ENCODE data around the gene KLHL25.

KLHL25 gene

GRCh38 chr15:85795337-85796305 is 896 bp upstream of the KLHL25 start:
- ATAC-seq (ENCODE audit: insufficient read depth, low read depth), result no peak
- DNase-seq, result no peak
- H3K27ac ChIP-seq (ENCODE audit: low read length), result no peak overlapping the region

GRCh38 chr15:85793641-85794597 is 806 bp downstream of the KLHL25 start:
- no peaks in the 10 kb centered on the region for H3K27me3 ChIP-seq (ENCODE audit: insufficient read depth, low read length, poor library complexity)
- no peaks in the 10 kb centered on the region for H3K36me3 ChIP-seq (ENCODE audit: insufficient read depth, low read length)
- no peak for TF ChIP-seq EZH2 (IDR thresholded peaks at IDR 0.05; ENCODE audit: borderline replicate concordance, low read depth, low read length, severe bottlenecking)
- TF ChIP-seq CTCF (IDR thresholded peaks at IDR 0.05; ENCODE audit: borderline replicate concordance, extremely low read depth, low read length, poor library complexity, severe bottlenecking), result no peak
- peak overlapping the region; percentile 81 for H3K9ac ChIP-seq (ENCODE audit: low read depth, low read length)
- H3K4me2 ChIP-seq (ENCODE audit: insufficient read depth, low read length), result peak overlapping the region; percentile 99
- peaks cover 40% of the 10 kb centered on the region for H3K79me2 ChIP-seq (ENCODE audit: insufficient read depth, low read length)
- H4K20me1 ChIP-seq (ENCODE audit: insufficient read depth, low read length), result peaks cover 26% of the 10 kb centered on the region
- H3K4me3 ChIP-seq (ENCODE audit: low read depth in 1 of 2, low read length in 2 of 2), result peak overlapping the region; percentile 88 to 98
- peak overlapping the region; percentile 81 for H2AFZ ChIP-seq (ENCODE audit: low read depth, low read length)
- DNase-seq (peak; percentile 42), ATAC-seq (ENCODE audit: insufficient read depth, low read depth) (peak; percentile 55)
- H3K4me1 ChIP-seq (ENCODE audit: insufficient read depth, low read length), result peaks cover 33% of the 10 kb centered on the region
- H3K27ac ChIP-seq (ENCODE audit: low read length), result peak overlapping the region; percentile 69
- H3K9me3 ChIP-seq (ENCODE audit: insufficient read depth, low read length, severe bottlenecking), result no peaks in the 10 kb centered on the region

More at GRCh38 chr15:85795337-85796305, 896 bp upstream of the KLHL25 start:
- TF ChIP-seq EZH2 (IDR thresholded peaks at IDR 0.05; ENCODE audit: borderline replicate concordance, low read depth, low read length, severe bottlenecking), result no peak
- no peak for TF ChIP-seq CTCF (IDR thresholded peaks at IDR 0.05; ENCODE audit: borderline replicate concordance, extremely low read depth, low read length, poor library complexity, severe bottlenecking)
- Histone ChIP-seq H2AFZ (ENCODE audit: low read depth, low read length) (peak overlapping the region; percentile 57), H3K9ac (ENCODE audit: low read depth, low read length) (peak overlapping the region; percentile 31), H3K4me1 (ENCODE audit: insufficient read depth, low read length) (peaks cover 31% of the 10 kb centered on the region), H3K4me2 (ENCODE audit: insufficient read depth, low read length) (peak overlapping the region; percentile 68), H3K9me3 (ENCODE audit: insufficient read depth, low read length, severe bottlenecking) (no peaks in the 10 kb centered on the region), H4K20me1 (ENCODE audit: insufficient read depth, low read length) (peaks cover 23% of the 10 kb centered on the region), H3K79me2 (ENCODE audit: insufficient read depth, low read length) (peaks cover 28% of the 10 kb centered on the region), H3K36me3 (ENCODE audit: insufficient read depth, low read length) (no peaks in the 10 kb centered on the region), H3K27me3 (ENCODE audit: insufficient read depth, low read length, poor library complexity) (no peaks in the 10 kb centered on the region), H3K4me3 (ENCODE audit: low read depth in 1 of 2, low read length in 2 of 2) (peak overlapping the region in 1 of 2 experiments; percentile 60; a peak in 3 of 4 replicates)

GRCh38 chr15:85792912-85793590 is 1.7 kb downstream of the KLHL25 start:
- Histone ChIP-seq H3K9me3 (ENCODE audit: insufficient read depth, low read length, severe bottlenecking) (no peaks in the 10 kb centered on the region), H3K4me2 (ENCODE audit: insufficient read depth, low read length) (peak overlapping the region; percentile 99), H3K27me3 (ENCODE audit: insufficient read depth, low read length, poor library complexity) (no peaks in the 10 kb centered on the region), H2AFZ (ENCODE audit: low read depth, low read length) (peak overlapping the region; percentile 36; the same call in 1 of the 2 replicates), H3K79me2 (ENCODE audit: insufficient read depth, low read length) (peaks cover 48% of the 10 kb centered on the region), H3K27ac (ENCODE audit: low read length) (no peak overlapping the region; the same call in 1 of the 2 replicates), H4K20me1 (ENCODE audit: insufficient read depth, low read length) (peaks cover 26% of the 10 kb centered on the region), H3K9ac (ENCODE audit: low read depth, low read length) (peak overlapping the region; percentile 81), H3K36me3 (ENCODE audit: insufficient read depth, low read length) (no peaks in the 10 kb centered on the region), H3K4me3 (ENCODE audit: low read depth in 1 of 2, low read length in 2 of 2) (peak overlapping the region; percentile 88 to 98; a peak in 3 of 4 replicates), H3K4me1 (ENCODE audit: insufficient read depth, low read length) (peaks cover 33% of the 10 kb centered on the region)
- TF ChIP-seq EZH2 (IDR thresholded peaks at IDR 0.05; ENCODE audit: borderline replicate concordance, low read depth, low read length, severe bottlenecking), result no peak
- no peak for TF ChIP-seq CTCF (IDR thresholded peaks at IDR 0.05; ENCODE audit: borderline replicate concordance, extremely low read depth, low read length, poor library complexity, severe bottlenecking)
- no peak for DNase-seq
- ATAC-seq (ENCODE audit: insufficient read depth, low read depth), result no peak
